ENCODE measurements around the gene EHMT2. TPM values are rescaled to one million over a fixed set of nuclear protein-coding genes. Genes with fewer than 3 reads are reported as not detected.
A peak's percentile ranks its signal among the peaks of the same experiment; 100 is the strongest.
"Not testable (repeated sequence)": the region's sequence is repeated elsewhere in the genome, so short reads cannot be mapped to it uniquely, and the experiment has no call there.

Gene EHMT2
- total and polyA plus RNA-seq, 4 donors: 44.7 to 125 (median 88.3) TPM

DNA sequence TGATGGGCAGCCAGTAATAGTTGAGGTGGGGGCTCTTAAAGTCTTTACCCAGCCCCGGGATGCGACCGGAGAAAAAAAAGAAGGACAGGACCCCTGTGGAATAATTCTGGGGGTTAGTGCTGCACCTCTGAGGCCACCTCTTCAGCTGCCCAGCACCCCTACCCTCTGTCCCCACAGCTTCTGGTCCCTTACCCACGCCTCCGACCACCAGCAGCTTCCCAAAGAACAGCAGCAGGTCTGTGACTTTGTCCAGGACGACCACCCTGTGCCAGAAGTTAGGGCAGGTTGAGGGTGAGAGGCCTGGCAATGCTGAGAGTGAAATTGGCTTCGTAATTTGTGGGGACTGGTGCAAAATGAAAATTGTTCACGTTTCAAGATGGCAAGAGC is 32.7 kb downstream of the EHMT2 start:
- WGBS (ENCODE audit: insufficient coverage): 78% methylated on average over 5 of the region's 8 CpGs
- DNase-seq (ENCODE audit: low read depth in 4 of 6, low spot score in 6 of 6): no peak
- Histone ChIP-seq H3K4me1 (ENCODE audit: control insufficient read depth, insufficient read depth, low read length) (peaks cover 33% of the 10 kb centered on the region), H3K4me3 (ENCODE audit: low read depth, low read length) (no peak overlapping the region), H3K27me3 (ENCODE audit: control insufficient read depth, insufficient read depth, low read length) (no peaks in the 10 kb centered on the region), H3K27ac (ENCODE audit: low read depth, low read length) (no peak overlapping the region), H3K36me3 (ENCODE audit: control insufficient read depth, insufficient read depth, low read length) (peaks cover 13% of the 10 kb centered on the region), H3K9me3 (ENCODE audit: control insufficient read depth, insufficient read depth, low read length) (no peaks in the 10 kb centered on the region)

DNA sequence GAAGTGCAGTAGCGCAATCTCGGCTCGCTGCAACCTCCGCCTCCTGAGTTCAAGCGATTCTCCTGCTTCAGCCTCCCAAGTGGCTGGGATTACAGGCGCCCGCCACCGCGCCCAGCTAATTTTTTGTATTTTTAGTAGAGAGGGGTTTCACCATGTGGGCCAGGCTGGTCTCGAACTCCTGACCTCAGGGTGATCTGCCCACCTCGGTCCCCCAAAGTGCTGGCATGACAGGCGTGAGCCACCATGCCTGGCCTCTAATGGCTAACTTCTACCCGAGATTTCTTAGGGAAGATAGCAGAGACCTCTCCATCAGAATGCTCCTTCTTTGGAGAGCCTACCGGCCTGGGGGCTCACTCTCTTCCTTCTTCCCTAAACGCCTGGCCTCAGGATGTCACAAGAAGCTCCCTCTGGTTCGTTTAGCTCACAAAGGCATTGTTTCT is 33.4 kb downstream of the EHMT2 start:
- peaks cover 20% of the 10 kb centered on the region for H3K36me3 ChIP-seq (ENCODE audit: control insufficient read depth, insufficient read depth, low read length)
- DNase-seq (ENCODE audit: low read depth in 4 of 6, low spot score in 6 of 6); H3K27me3 ChIP-seq (ENCODE audit: control insufficient read depth, insufficient read depth, low read length); H3K9me3 ChIP-seq (ENCODE audit: control insufficient read depth, insufficient read depth, low read length): not testable (repeated sequence)
- peak overlapping the region; percentile 89 for H3K4me3 ChIP-seq (ENCODE audit: low read depth, low read length)
- peaks cover 33% of the 10 kb centered on the region for H3K4me1 ChIP-seq (ENCODE audit: control insufficient read depth, insufficient read depth, low read length)
- WGBS (ENCODE audit: insufficient coverage): 25% methylated on average over 11 of the region's 16 CpGs
- H3K27ac ChIP-seq (ENCODE audit: low read depth, low read length): peak overlapping the region; percentile 93

DNA sequence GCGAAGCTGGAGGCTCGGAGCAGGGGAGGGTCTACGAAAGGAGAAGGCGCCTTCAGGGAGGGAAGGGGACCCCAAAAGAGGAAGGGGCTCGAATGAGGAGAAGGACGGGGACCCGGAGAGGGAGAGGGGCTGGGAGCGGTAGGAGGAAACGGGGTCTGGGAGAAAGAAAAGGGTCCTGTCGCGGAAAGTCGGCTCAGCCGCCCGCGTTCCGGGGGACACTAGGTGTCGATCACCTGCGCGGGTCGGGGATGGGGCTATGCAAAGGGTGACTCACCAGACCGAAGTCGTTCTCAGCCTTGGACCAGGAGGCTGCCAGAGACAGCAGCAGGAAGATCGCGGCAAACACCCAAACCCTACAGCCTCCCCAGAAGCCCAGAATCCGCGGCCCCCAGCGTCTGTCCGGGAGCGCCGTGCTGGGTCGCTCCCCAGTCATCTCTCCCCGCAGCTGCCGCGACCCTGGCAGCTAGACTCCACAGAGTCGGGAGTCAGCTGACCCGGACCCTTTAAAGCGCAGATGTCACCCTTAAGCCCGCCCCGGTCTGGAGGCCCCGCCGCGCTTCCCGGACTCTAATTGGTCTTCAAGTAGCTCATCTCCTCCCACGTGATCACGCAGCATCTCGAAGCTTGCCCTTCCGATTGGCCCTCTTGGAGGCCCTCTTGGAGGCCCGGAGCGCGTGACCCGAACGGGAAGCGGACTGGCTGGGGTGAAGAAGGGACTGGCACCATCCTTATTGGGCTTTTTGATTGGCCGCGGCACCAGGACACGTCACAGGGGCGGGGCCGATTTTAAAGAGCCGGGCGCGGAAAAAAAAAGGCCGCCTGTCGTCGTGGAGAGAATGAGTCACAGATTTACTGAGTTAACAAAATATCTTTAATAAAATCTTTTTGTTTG is 34.9 kb downstream of the EHMT2 start, which contains the start of gene NEU1:
Gene NEU1, minus strand, starts transcription at position 478 of the 892 bp plus-strand sequence. Its CDS starts 45 bp downstream, at position 433.
- Histone ChIP-seq H3K4me3 (ENCODE audit: low read depth, low read length) (peak within 1 kb of the TSS; percentile 89), H3K36me3 (ENCODE audit: control insufficient read depth, insufficient read depth, low read length) (peaks cover 32% of the 10 kb centered on the region), H3K4me1 (ENCODE audit: control insufficient read depth, insufficient read depth, low read length) (peaks cover 33% of the 10 kb centered on the region), H3K27ac (ENCODE audit: low read depth, low read length) (peak within 1 kb of the TSS; percentile 93), H3K27me3 (ENCODE audit: control insufficient read depth, insufficient read depth, low read length) (no peaks in the 10 kb centered on the region), H3K9me3 (ENCODE audit: control insufficient read depth, insufficient read depth, low read length) (no peaks in the 10 kb centered on the region)
- peak; percentile 97 to 100 (median 100) for DNase-seq (ENCODE audit: low read depth in 4 of 6, low spot score in 6 of 6)
- WGBS (ENCODE audit: insufficient coverage): under 1% methylated on average over 55 of the region's 64 CpGs

DNA sequence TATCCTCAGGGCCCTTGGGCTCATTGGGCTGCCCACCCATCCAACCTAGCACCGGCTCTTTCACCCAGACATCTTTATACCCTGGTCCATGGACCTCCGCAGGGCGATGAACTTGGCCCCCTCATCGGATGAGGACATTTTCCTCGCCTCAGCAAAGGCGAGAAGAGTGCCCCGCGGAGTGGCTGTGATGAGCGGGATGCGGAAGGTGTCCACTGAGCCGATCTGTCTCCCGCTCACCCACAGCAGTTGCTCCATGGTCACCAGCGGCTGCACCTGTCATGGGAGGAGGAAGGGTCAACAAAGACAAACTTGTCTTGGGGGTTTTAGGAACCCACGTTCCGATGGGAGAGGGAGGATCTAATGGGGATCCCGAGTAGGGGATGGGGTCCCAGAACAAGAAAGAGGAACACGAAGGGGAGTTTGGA is 35.6 kb downstream of the EHMT2 start:
- H3K36me3 ChIP-seq (ENCODE audit: control insufficient read depth, insufficient read depth, low read length): peaks cover 37% of the 10 kb centered on the region
- peaks cover 33% of the 10 kb centered on the region for H3K4me1 ChIP-seq (ENCODE audit: control insufficient read depth, insufficient read depth, low read length)
- peak overlapping the region; percentile 78 for H3K27ac ChIP-seq (ENCODE audit: low read depth, low read length)
- DNase-seq (ENCODE audit: low read depth in 4 of 6, low spot score in 6 of 6): peak in 1 of 6 donors; percentile 16
- no peaks in the 10 kb centered on the region for H3K9me3 ChIP-seq (ENCODE audit: control insufficient read depth, insufficient read depth, low read length)
- peak overlapping the region; percentile 89 for H3K4me3 ChIP-seq (ENCODE audit: low read depth, low read length)
- WGBS (ENCODE audit: insufficient coverage): 29% methylated on average over 15 of the region's 17 CpGs
- no peaks in the 10 kb centered on the region for H3K27me3 ChIP-seq (ENCODE audit: control insufficient read depth, insufficient read depth, low read length)

DNA sequence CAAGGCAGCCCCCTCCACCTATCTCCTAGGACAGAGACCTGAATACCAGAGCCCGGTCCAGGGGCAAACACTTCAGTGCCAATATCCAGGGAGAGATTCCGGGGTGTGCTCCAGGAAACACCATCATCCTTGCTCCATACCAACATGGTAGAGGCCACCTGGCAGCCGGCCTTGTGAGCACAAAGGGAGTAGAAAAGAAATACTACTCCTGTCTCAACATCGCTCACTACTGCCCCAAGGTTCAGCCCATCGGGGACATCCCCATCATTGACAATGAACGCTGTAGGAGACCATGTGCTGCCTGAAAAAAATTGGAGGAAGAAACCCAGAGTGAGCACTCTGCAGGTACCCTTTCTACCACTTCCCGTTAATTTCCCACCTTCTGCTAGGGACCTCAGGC is 36.3 kb downstream of the EHMT2 start:
- DNase-seq (ENCODE audit: low read depth in 4 of 6, low spot score in 6 of 6): no peak
- Histone ChIP-seq H3K27ac (ENCODE audit: low read depth, low read length) (no peak overlapping the region), H3K27me3 (ENCODE audit: control insufficient read depth, insufficient read depth, low read length) (no peaks in the 10 kb centered on the region), H3K9me3 (ENCODE audit: control insufficient read depth, insufficient read depth, low read length) (no peaks in the 10 kb centered on the region), H3K4me1 (ENCODE audit: control insufficient read depth, insufficient read depth, low read length) (peaks cover 33% of the 10 kb centered on the region), H3K4me3 (ENCODE audit: low read depth, low read length) (no peak overlapping the region), H3K36me3 (ENCODE audit: control insufficient read depth, insufficient read depth, low read length) (peaks cover 44% of the 10 kb centered on the region)
- 85% methylated on average over 6 of the region's 7 CpGs for WGBS (ENCODE audit: insufficient coverage)

DNA sequence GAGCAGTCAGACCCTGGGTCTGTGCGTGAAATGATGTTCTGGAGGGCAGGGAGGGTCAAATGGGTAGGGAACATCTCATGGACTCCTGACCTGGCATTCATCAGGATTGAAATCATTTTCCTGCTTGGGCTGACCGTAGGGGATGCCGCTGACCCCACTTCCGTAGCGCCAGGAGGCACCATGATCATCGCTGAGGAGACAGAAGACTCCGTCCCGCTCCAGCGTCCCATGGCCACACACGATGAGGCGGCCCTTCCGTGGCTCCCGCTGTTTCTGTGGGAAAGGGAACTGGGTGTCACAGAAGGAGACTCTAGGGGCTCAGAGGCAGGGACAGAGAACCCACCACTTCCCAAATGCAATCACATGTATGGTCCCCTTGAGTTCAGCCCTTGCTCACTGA is 37.1 kb downstream of the EHMT2 start:
- H3K4me1 ChIP-seq (ENCODE audit: control insufficient read depth, insufficient read depth, low read length): peaks cover 29% of the 10 kb centered on the region
- DNase-seq (ENCODE audit: low read depth in 4 of 6, low spot score in 6 of 6): no peak
- H3K27me3 ChIP-seq (ENCODE audit: control insufficient read depth, insufficient read depth, low read length): no peaks in the 10 kb centered on the region
- no peak overlapping the region for H3K4me3 ChIP-seq (ENCODE audit: low read depth, low read length)
- 95% methylated on average over 13 of the region's 13 CpGs for WGBS (ENCODE audit: insufficient coverage)
- H3K36me3 ChIP-seq (ENCODE audit: control insufficient read depth, insufficient read depth, low read length): peaks cover 44% of the 10 kb centered on the region
- H3K9me3 ChIP-seq (ENCODE audit: control insufficient read depth, insufficient read depth, low read length): no peaks in the 10 kb centered on the region
- no peak overlapping the region for H3K27ac ChIP-seq (ENCODE audit: low read depth, low read length)

DNA sequence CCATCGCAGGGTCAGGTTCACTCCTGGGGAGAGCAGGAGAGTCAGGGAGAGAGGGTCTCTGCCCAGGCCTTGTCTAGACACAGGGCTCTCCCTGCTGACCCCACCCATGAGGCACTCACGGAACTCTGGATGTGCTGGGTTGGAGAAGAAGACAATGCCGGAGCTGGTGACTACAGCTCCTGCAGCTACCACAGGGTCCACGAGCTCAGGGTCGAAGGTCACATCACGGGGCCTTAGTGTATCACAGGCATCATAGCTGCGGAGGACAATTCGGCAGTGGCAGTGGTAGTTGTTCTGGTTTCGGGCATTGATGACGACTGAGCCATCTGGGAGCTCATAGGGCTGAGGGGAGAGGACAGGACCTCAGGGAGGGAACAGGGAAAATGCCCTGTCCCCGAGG is 37.6 kb downstream of the EHMT2 start:
- no peaks in the 10 kb centered on the region for H3K9me3 ChIP-seq (ENCODE audit: control insufficient read depth, insufficient read depth, low read length)
- 95% methylated on average over 11 of the region's 11 CpGs for WGBS (ENCODE audit: insufficient coverage)
- H3K27me3 ChIP-seq (ENCODE audit: control insufficient read depth, insufficient read depth, low read length): no peaks in the 10 kb centered on the region
- DNase-seq (ENCODE audit: low read depth in 4 of 6, low spot score in 6 of 6): no peak
- peaks cover 47% of the 10 kb centered on the region for H3K36me3 ChIP-seq (ENCODE audit: control insufficient read depth, insufficient read depth, low read length)
- H3K4me1 ChIP-seq (ENCODE audit: control insufficient read depth, insufficient read depth, low read length): peaks cover 28% of the 10 kb centered on the region
- no peak overlapping the region for H3K27ac ChIP-seq (ENCODE audit: low read depth, low read length)
- H3K4me3 ChIP-seq (ENCODE audit: low read depth, low read length): no peak overlapping the region

DNA sequence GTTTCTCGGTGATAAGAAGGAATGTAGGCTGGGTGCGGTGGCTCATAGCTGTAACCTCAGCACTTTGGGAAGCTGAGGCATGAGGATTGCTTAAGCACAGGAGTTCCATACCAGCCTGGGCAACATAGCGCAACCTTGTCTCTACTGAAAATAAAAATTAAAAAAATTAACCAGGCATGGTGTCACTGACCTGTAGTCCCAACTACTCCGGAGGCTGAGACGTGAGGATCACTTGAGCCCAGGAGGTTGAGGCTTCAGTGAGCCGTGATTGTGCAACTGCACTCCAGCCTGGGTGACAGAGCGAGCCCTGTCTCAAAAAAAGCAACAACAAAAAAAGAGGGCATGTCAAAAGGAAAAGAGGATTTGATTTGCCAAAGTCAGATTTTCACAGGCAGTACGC is 38.8 kb downstream of the EHMT2 start:
- Histone ChIP-seq H3K36me3 (ENCODE audit: control insufficient read depth, insufficient read depth, low read length) (peaks cover 47% of the 10 kb centered on the region), H3K4me3 (ENCODE audit: low read depth, low read length) (no peak overlapping the region)

DNA sequence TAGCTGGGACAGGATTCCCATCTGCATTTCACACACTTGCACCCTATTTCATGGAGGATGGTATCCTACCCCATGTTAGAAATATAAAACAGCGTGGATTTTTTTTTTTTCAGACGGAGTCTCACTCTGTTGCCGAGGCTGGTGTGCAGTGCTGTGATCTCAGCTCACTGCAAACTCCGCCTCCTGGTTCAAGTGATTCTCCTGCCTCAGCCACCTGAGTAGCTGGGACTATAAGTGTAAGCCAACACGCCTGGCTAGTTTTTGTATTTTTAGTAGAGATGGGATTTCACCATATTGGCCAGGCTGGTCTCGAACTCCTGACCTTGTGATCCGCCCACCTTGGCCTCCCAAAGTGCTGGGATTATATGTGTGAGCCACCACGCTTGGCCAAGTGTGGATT is 39.7 kb downstream of the EHMT2 start:
- H3K27me3 ChIP-seq (ENCODE audit: control insufficient read depth, insufficient read depth, low read length); H3K4me1 ChIP-seq (ENCODE audit: control insufficient read depth, insufficient read depth, low read length); DNase-seq (ENCODE audit: low read depth in 4 of 6, low spot score in 6 of 6); H3K4me3 ChIP-seq (ENCODE audit: low read depth, low read length); H3K27ac ChIP-seq (ENCODE audit: low read depth, low read length); H3K9me3 ChIP-seq (ENCODE audit: control insufficient read depth, insufficient read depth, low read length): not testable (repeated sequence)
- H3K36me3 ChIP-seq (ENCODE audit: control insufficient read depth, insufficient read depth, low read length): peaks cover 47% of the 10 kb centered on the region
- 94% methylated on average over 6 of the region's 8 CpGs for WGBS (ENCODE audit: insufficient coverage)

More for the DNA sequence above, 38.8 kb downstream of the EHMT2 start:
- WGBS (ENCODE audit: insufficient coverage): 98% methylated on average over 5 of the region's 8 CpGs
- no peaks in the 10 kb centered on the region for H3K27me3 ChIP-seq (ENCODE audit: control insufficient read depth, insufficient read depth, low read length)
- peaks cover 17% of the 10 kb centered on the region for H3K4me1 ChIP-seq (ENCODE audit: control insufficient read depth, insufficient read depth, low read length)
- H3K27ac ChIP-seq (ENCODE audit: low read depth, low read length): no peak overlapping the region
- no peak for DNase-seq (ENCODE audit: low read depth in 4 of 6, low spot score in 6 of 6)
- no peaks in the 10 kb centered on the region for H3K9me3 ChIP-seq (ENCODE audit: control insufficient read depth, insufficient read depth, low read length)
